ENCODE measurements around the gene ZBTB16. TPM values are rescaled to one million over a fixed set of nuclear protein-coding genes. Genes with fewer than 3 reads are reported as not detected.

Gene ZBTB16
- total RNA-seq, 2 donors from 2014 or later = 2.7 to 13.1 TPM

GRCh38 chr11:114284021-114284420, 224.5 kb downstream of the ZBTB16 start:
- ATAC-seq (no peak), DNase-seq (ENCODE audit: low spot score) (no peak)
- H3K36me3 Mint-ChIP-seq = no peaks in the 10 kb centered on the region
- H3K27me3 Mint-ChIP-seq = peaks cover 15 to 21% of the 10 kb centered on the region in 2 donors
- no peak overlapping the region for H3K4me3 Mint-ChIP-seq
- peaks cover 0 to 10% of the 10 kb centered on the region in 2 donors for H3K4me1 Mint-ChIP-seq (ENCODE audit: low read depth in 2 of 2)
- no peak overlapping the region for H3K27ac Mint-ChIP-seq
- no peaks in the 10 kb centered on the region for H3K9me3 Mint-ChIP-seq

GRCh38 chr11:114284914-114285313, 225.4 kb downstream of the ZBTB16 start:
- ATAC-seq (no peak), DNase-seq (ENCODE audit: low spot score) (no peak)
- Mint-ChIP-seq H3K27ac (no peak overlapping the region), H3K9me3 (no peaks in the 10 kb centered on the region), H3K36me3 (no peaks in the 10 kb centered on the region), H3K27me3 (peaks cover 9 to 15% of the 10 kb centered on the region in 2 donors), H3K4me1 (ENCODE audit: low read depth in 2 of 2) (peaks cover 0 to under 1% of the 10 kb centered on the region in 2 donors), H3K4me3 (no peak overlapping the region)

- no peaks in the 10 kb centered on the region for H3K36me3 Mint-ChIP-seq
- no peak overlapping the region for H3K27ac Mint-ChIP-seq
- ATAC-seq (no peak), DNase-seq (ENCODE audit: low spot score) (no peak)
- H3K9me3 Mint-ChIP-seq = no peaks in the 10 kb centered on the region
- no peaks in the 10 kb centered on the region for H3K4me1 Mint-ChIP-seq (ENCODE audit: low read depth in 2 of 2)
- no peak overlapping the region for H3K4me3 Mint-ChIP-seq
- H3K27me3 Mint-ChIP-seq = peaks cover 12 to 16% of the 10 kb centered on the region in 2 donors
These were observed 226.1 kb downstream of the ZBTB16 start for GRCh38 chr11:114285599-114285998.

- no peaks in the 10 kb centered on the region for H3K9me3 Mint-ChIP-seq
- no peaks in the 10 kb centered on the region for H3K4me1 Mint-ChIP-seq (ENCODE audit: low read depth in 2 of 2)
- H3K27ac Mint-ChIP-seq = no peak overlapping the region
- no peak for DNase-seq (ENCODE audit: low spot score)
- H3K4me3 Mint-ChIP-seq = no peak overlapping the region
- H3K36me3 Mint-ChIP-seq = no peaks in the 10 kb centered on the region
- H3K27me3 Mint-ChIP-seq = peaks cover 13 to 18% of the 10 kb centered on the region in 2 donors
- no peak for ATAC-seq
These were observed 226.7 kb downstream of the ZBTB16 start for GRCh38 chr11:114286229-114286628.

- peaks cover 13 to 19% of the 10 kb centered on the region in 2 donors for H3K27me3 Mint-ChIP-seq
- H3K27ac Mint-ChIP-seq = no peak overlapping the region
- no peak overlapping the region for H3K4me3 Mint-ChIP-seq
- DNase-seq (ENCODE audit: low spot score) (no peak), ATAC-seq (no peak)
- H3K36me3 Mint-ChIP-seq = no peaks in the 10 kb centered on the region
- H3K9me3 Mint-ChIP-seq = no peaks in the 10 kb centered on the region
- no peaks in the 10 kb centered on the region for H3K4me1 Mint-ChIP-seq (ENCODE audit: low read depth in 2 of 2)
These were observed 227.6 kb downstream of the ZBTB16 start for GRCh38 chr11:114287154-114287553.

GRCh38 chr11:114288136-114288535, 228.6 kb downstream of the ZBTB16 start:
- Mint-ChIP-seq H3K4me1 (ENCODE audit: low read depth in 2 of 2) (no peaks in the 10 kb centered on the region), H3K27me3 (peaks cover 13 to 19% of the 10 kb centered on the region in 2 donors)

GRCh38 chr11:114289779-114290178, 230.3 kb downstream of the ZBTB16 start:
- Mint-ChIP-seq H3K4me3 (no peak overlapping the region), H3K27me3 (peaks cover 19 to 20% of the 10 kb centered on the region in 2 donors), H3K36me3 (no peaks in the 10 kb centered on the region), H3K4me1 (ENCODE audit: low read depth in 2 of 2) (no peaks in the 10 kb centered on the region), H3K27ac (no peak overlapping the region), H3K9me3 (no peaks in the 10 kb centered on the region)
- DNase-seq (ENCODE audit: low spot score) (no peak), ATAC-seq (no peak)

More at GRCh38 chr11:114288136-114288535, 228.6 kb downstream of the ZBTB16 start:
- Mint-ChIP-seq H3K9me3 (no peaks in the 10 kb centered on the region), H3K4me3 (no peak overlapping the region), H3K36me3 (no peaks in the 10 kb centered on the region), H3K27ac (no peak overlapping the region)
- no peak for ATAC-seq
- DNase-seq (ENCODE audit: low spot score) = no peak

- H3K4me3 Mint-ChIP-seq = no peak overlapping the region
- peaks cover 19 to 20% of the 10 kb centered on the region in 2 donors for H3K27me3 Mint-ChIP-seq
- ATAC-seq (no peak), DNase-seq (ENCODE audit: low spot score) (no peak)
- no peaks in the 10 kb centered on the region for H3K9me3 Mint-ChIP-seq
- H3K36me3 Mint-ChIP-seq = no peaks in the 10 kb centered on the region
- no peaks in the 10 kb centered on the region for H3K4me1 Mint-ChIP-seq (ENCODE audit: low read depth in 2 of 2)
- H3K27ac Mint-ChIP-seq = no peak overlapping the region
These were observed 231.2 kb downstream of the ZBTB16 start for GRCh38 chr11:114290503-114291235.

GRCh38 chr11:114291381-114291780, 231.9 kb downstream of the ZBTB16 start:
- H3K27ac Mint-ChIP-seq = no peak overlapping the region
- H3K4me3 Mint-ChIP-seq = no peak overlapping the region
- H3K36me3 Mint-ChIP-seq = no peaks in the 10 kb centered on the region
- H3K9me3 Mint-ChIP-seq = no peaks in the 10 kb centered on the region
- no peaks in the 10 kb centered on the region for H3K4me1 Mint-ChIP-seq (ENCODE audit: low read depth in 2 of 2)
- peaks cover 19 to 25% of the 10 kb centered on the region in 2 donors for H3K27me3 Mint-ChIP-seq
- DNase-seq (ENCODE audit: low spot score) (no peak), ATAC-seq (no peak)

GRCh38 chr11:114291842-114292680, 232.6 kb downstream of the ZBTB16 start:
- Mint-ChIP-seq H3K4me1 (ENCODE audit: low read depth in 2 of 2) (no peaks in the 10 kb centered on the region), H3K9me3 (no peaks in the 10 kb centered on the region), H3K27me3 (peaks cover 19 to 25% of the 10 kb centered on the region in 2 donors), H3K27ac (no peak overlapping the region), H3K36me3 (no peaks in the 10 kb centered on the region), H3K4me3 (no peak overlapping the region)
- ATAC-seq = no peak
- DNase-seq (ENCODE audit: low spot score) = no peak

GRCh38 chr11:114293201-114293711, 233.7 kb downstream of the ZBTB16 start:
- no peaks in the 10 kb centered on the region for H3K4me1 Mint-ChIP-seq (ENCODE audit: low read depth in 2 of 2)
- H3K27ac Mint-ChIP-seq = no peak overlapping the region
- DNase-seq (ENCODE audit: low spot score) = no peak
- no peaks in the 10 kb centered on the region for H3K9me3 Mint-ChIP-seq
- ATAC-seq = no peak
- no peaks in the 10 kb centered on the region for H3K36me3 Mint-ChIP-seq
- H3K4me3 Mint-ChIP-seq = no peak overlapping the region
- H3K27me3 Mint-ChIP-seq = peaks cover 25% of the 10 kb centered on the region in 2 donors

GRCh38 chr11:114295676-114296604, 236.4 kb downstream of the ZBTB16 start, which contains the start of gene NNMT:
NNMT (plus strand) TSS chr11:114296399; CDS start chr11:114296557, 158 bp downstream.
- H3K27ac Mint-ChIP-seq = no peak within 1 kb of the TSS
- H3K4me3 Mint-ChIP-seq = no peak within 1 kb of the TSS
- DNase-seq (ENCODE audit: low spot score) (no peak), ATAC-seq (no peak)
- no peaks in the 10 kb centered on the region for H3K4me1 Mint-ChIP-seq (ENCODE audit: low read depth in 2 of 2)
- no peaks in the 10 kb centered on the region for H3K9me3 Mint-ChIP-seq
- no peaks in the 10 kb centered on the region for H3K36me3 Mint-ChIP-seq
- peaks cover 23 to 28% of the 10 kb centered on the region in 2 donors for H3K27me3 Mint-ChIP-seq
